ENCODE results near the gene RAC3.
A peak's percentile ranks its signal among the peaks of the same experiment; 100 is the strongest.

Gene RAC3

GRCh38 chr17:82005701-82006348 lies 25.7 kb upstream of the RAC3 start:
- Histone ChIP-seq H3K9ac (ENCODE audit: insufficient read length, low read depth) (no peak overlapping the region), H3K27me3 (ENCODE audit: insufficient read depth, insufficient read length) (no peaks in the 10 kb centered on the region), H3K4me1 (ENCODE audit: insufficient read depth, insufficient read length) (peaks cover 41% of the 10 kb centered on the region), H3K4me3 (ENCODE audit: insufficient read length, low read depth) (no peak overlapping the region), H3K36me3 (ENCODE audit: insufficient read depth, insufficient read length, low read length) (peaks cover 20% of the 10 kb centered on the region), H3K9me3 (ENCODE audit: insufficient read depth, low read length) (no peaks in the 10 kb centered on the region)
- TF ChIP-seq YY1 (IDR thresholded peaks at IDR 0.05; ENCODE audit: insufficient read depth, insufficient read length) (no peak), ZNF274 (IDR thresholded peaks at IDR 0.05; ENCODE audit: low read depth, low read length) (no peak), SUZ12 (IDR thresholded peaks at IDR 0.05; ENCODE audit: extremely low read depth, insufficient read depth, insufficient read length) (no peak)
- no peak for DNase-seq (ENCODE audit: low read depth, low spot score)

- Histone ChIP-seq H3K9me3 (ENCODE audit: insufficient read depth, low read length) (no peaks in the 10 kb centered on the region), H3K4me3 (ENCODE audit: insufficient read length, low read depth) (no peak overlapping the region), H3K4me1 (ENCODE audit: insufficient read depth, insufficient read length) (peaks cover 41% of the 10 kb centered on the region), H3K27me3 (ENCODE audit: insufficient read depth, insufficient read length) (no peaks in the 10 kb centered on the region), H3K9ac (ENCODE audit: insufficient read length, low read depth) (peak overlapping the region; percentile 28), H3K36me3 (ENCODE audit: insufficient read depth, insufficient read length, low read length) (peaks cover 23% of the 10 kb centered on the region)
- DNase-seq (ENCODE audit: low read depth, low spot score) = no peak
- TF ChIP-seq YY1 (IDR thresholded peaks at IDR 0.05; ENCODE audit: insufficient read depth, insufficient read length) (no peak), SUZ12 (IDR thresholded peaks at IDR 0.05; ENCODE audit: extremely low read depth, insufficient read depth, insufficient read length) (no peak), ZNF274 (IDR thresholded peaks at IDR 0.05; ENCODE audit: low read depth, low read length) (no peak)
Measured at GRCh38 chr17:82006468-82007227, 24.8 kb upstream of the RAC3 start.

GRCh38 chr17:82007228-82007494 lies 24.3 kb upstream of the RAC3 start:
- Histone ChIP-seq H3K36me3 (ENCODE audit: insufficient read depth, insufficient read length, low read length) (peaks cover 28% of the 10 kb centered on the region), H3K9ac (ENCODE audit: insufficient read length, low read depth) (no peak overlapping the region), H3K4me1 (ENCODE audit: insufficient read depth, insufficient read length) (peaks cover 46% of the 10 kb centered on the region), H3K4me3 (ENCODE audit: insufficient read length, low read depth) (no peak overlapping the region), H3K9me3 (ENCODE audit: insufficient read depth, low read length) (no peaks in the 10 kb centered on the region), H3K27me3 (ENCODE audit: insufficient read depth, insufficient read length) (no peaks in the 10 kb centered on the region)
- TF ChIP-seq ZNF274 (IDR thresholded peaks at IDR 0.05; ENCODE audit: low read depth, low read length) = no peak
- no peak for TF ChIP-seq YY1 (IDR thresholded peaks at IDR 0.05; ENCODE audit: insufficient read depth, insufficient read length)
- TF ChIP-seq SUZ12 (IDR thresholded peaks at IDR 0.05; ENCODE audit: extremely low read depth, insufficient read depth, insufficient read length) = no peak
- no peak for DNase-seq (ENCODE audit: low read depth, low spot score)

- peaks cover 49% of the 10 kb centered on the region for H3K4me1 ChIP-seq (ENCODE audit: insufficient read depth, insufficient read length)
- no peak for TF ChIP-seq YY1 (IDR thresholded peaks at IDR 0.05; ENCODE audit: insufficient read depth, insufficient read length)
- no peak for TF ChIP-seq ZNF274 (IDR thresholded peaks at IDR 0.05; ENCODE audit: low read depth, low read length)
- TF ChIP-seq SUZ12 (IDR thresholded peaks at IDR 0.05; ENCODE audit: extremely low read depth, insufficient read depth, insufficient read length) = no peak
- no peaks in the 10 kb centered on the region for H3K9me3 ChIP-seq (ENCODE audit: insufficient read depth, low read length)
- DNase-seq (ENCODE audit: low read depth, low spot score) = no peak
- no peaks in the 10 kb centered on the region for H3K27me3 ChIP-seq (ENCODE audit: insufficient read depth, insufficient read length)
- no peak overlapping the region for H3K4me3 ChIP-seq (ENCODE audit: insufficient read length, low read depth)
- peaks cover 28% of the 10 kb centered on the region for H3K36me3 ChIP-seq (ENCODE audit: insufficient read depth, insufficient read length, low read length)
- H3K9ac ChIP-seq (ENCODE audit: insufficient read length, low read depth) = peak overlapping the region; percentile 21
Measured at GRCh38 chr17:82007495-82008257, 23.8 kb upstream of the RAC3 start.

- Histone ChIP-seq H3K4me1 (ENCODE audit: insufficient read depth, insufficient read length) (peaks cover 46% of the 10 kb centered on the region), H3K36me3 (ENCODE audit: insufficient read depth, insufficient read length, low read length) (peaks cover 28% of the 10 kb centered on the region), H3K4me3 (ENCODE audit: insufficient read length, low read depth) (no peak overlapping the region), H3K9ac (ENCODE audit: insufficient read length, low read depth) (no peak overlapping the region), H3K27me3 (ENCODE audit: insufficient read depth, insufficient read length) (no peaks in the 10 kb centered on the region), H3K9me3 (ENCODE audit: insufficient read depth, low read length) (no peaks in the 10 kb centered on the region)
- DNase-seq (ENCODE audit: low read depth, low spot score) = no peak
- TF ChIP-seq YY1 (IDR thresholded peaks at IDR 0.05; ENCODE audit: insufficient read depth, insufficient read length) = no peak
- TF ChIP-seq ZNF274 (IDR thresholded peaks at IDR 0.05; ENCODE audit: low read depth, low read length) = no peak
- no peak for TF ChIP-seq SUZ12 (IDR thresholded peaks at IDR 0.05; ENCODE audit: extremely low read depth, insufficient read depth, insufficient read length)
Measured at GRCh38 chr17:82008258-82008940, 23.1 kb upstream of the RAC3 start.

- H3K4me1 ChIP-seq (ENCODE audit: insufficient read depth, insufficient read length) = peaks cover 49% of the 10 kb centered on the region
- TF ChIP-seq SUZ12 (IDR thresholded peaks at IDR 0.05; ENCODE audit: extremely low read depth, insufficient read depth, insufficient read length) (no peak), YY1 (IDR thresholded peaks at IDR 0.05; ENCODE audit: insufficient read depth, insufficient read length) (no peak)
- H3K4me3 ChIP-seq (ENCODE audit: insufficient read length, low read depth) = no peak overlapping the region
- no peak for DNase-seq (ENCODE audit: low read depth, low spot score)
- H3K9ac ChIP-seq (ENCODE audit: insufficient read length, low read depth) = no peak overlapping the region
- H3K36me3 ChIP-seq (ENCODE audit: insufficient read depth, insufficient read length, low read length) = peaks cover 33% of the 10 kb centered on the region
- no peaks in the 10 kb centered on the region for H3K9me3 ChIP-seq (ENCODE audit: insufficient read depth, low read length)
- H3K27me3 ChIP-seq (ENCODE audit: insufficient read depth, insufficient read length) = no peaks in the 10 kb centered on the region
Measured at GRCh38 chr17:82008941-82009405, 22.5 kb upstream of the RAC3 start.
